Measurements from ENCODE around the gene CD6. TPM values are rescaled to one million over a fixed set of nuclear protein-coding genes. Genes with fewer than 3 reads are reported as not detected.

CD6 gene
- total and polyA plus RNA-seq, 8 donors: 0.23 to 2.3 (median 1.0) TPM

GRCh38 chr11:60946601-60947264, 24.7 kb upstream of the CD6 start:
- Histone ChIP-seq H3K9me3 (no peaks in the 10 kb centered on the region), H3K4me3 (no peak overlapping the region), H3K4me1 (no peaks in the 10 kb centered on the region), H3K36me3 (no peaks in the 10 kb centered on the region), H3K27ac (no peak overlapping the region), H3K27me3 (no peaks in the 10 kb centered on the region)
- TF ChIP-seq CTCF (IDR thresholded peaks at IDR 0.05): no peak
- WGBS, 2 donors: 65 to 77% methylated on average over 15 of the region's 15 CpGs
- intact Hi-C loops (cut with DNase I): no loop called here
- FAIRE-seq (no peak), ATAC-seq (no peak), DNase-seq (peak in 1 of 6 donors; percentile 36)

- Histone ChIP-seq H3K27me3 (no peaks in the 10 kb centered on the region), H3K9me3 (no peaks in the 10 kb centered on the region), H3K36me3 (no peaks in the 10 kb centered on the region), H3K27ac (no peak overlapping the region), H3K4me1 (no peaks in the 10 kb centered on the region), H3K4me3 (no peak overlapping the region)
- peak in 1 of 6 donors; percentile 21 for DNase-seq
- no peak for FAIRE-seq
- 32 to 39% methylated on average over 2 of the region's 2 CpGs for WGBS, 2 donors
- ATAC-seq: no peak
- TF ChIP-seq CTCF (IDR thresholded peaks at IDR 0.05): no peak
- intact Hi-C loops (cut with DNase I): no loop called here
These were observed 23.8 kb upstream of the CD6 start for GRCh38 chr11:60947700-60948099.

- Histone ChIP-seq H3K4me3 (no peak overlapping the region), H3K27me3 (no peaks in the 10 kb centered on the region), H3K36me3 (no peaks in the 10 kb centered on the region), H3K9me3 (no peaks in the 10 kb centered on the region), H3K27ac (no peak overlapping the region), H3K4me1 (no peaks in the 10 kb centered on the region)
- intact Hi-C loops (cut with DNase I): no loop called here
- no peak for TF ChIP-seq CTCF (IDR thresholded peaks at IDR 0.05)
- DNase-seq: no peak
- WGBS, 2 donors: 54 to 66% methylated on average over 5 of the region's 5 CpGs
- no peak for ATAC-seq
- FAIRE-seq: no peak
These were observed 23.2 kb upstream of the CD6 start for GRCh38 chr11:60948250-60948649.

- H3K27ac ChIP-seq: no peak overlapping the region
- no peaks in the 10 kb centered on the region for H3K9me3 ChIP-seq
- no peaks in the 10 kb centered on the region for H3K4me1 ChIP-seq
- no peaks in the 10 kb centered on the region for H3K36me3 ChIP-seq
- ATAC-seq (no peak), DNase-seq (peak in 1 of 6 donors; percentile 35), FAIRE-seq (no peak)
- no peak for TF ChIP-seq CTCF (IDR thresholded peaks at IDR 0.05)
- H3K27me3 ChIP-seq: no peaks in the 10 kb centered on the region
- peak overlapping the region in 1 of 4 donors; percentile 42 for H3K4me3 ChIP-seq
- WGBS, 2 donors: 76 to 81% methylated on average over 6 of the region's 6 CpGs
- intact Hi-C loops (cut with DNase I): no loop called here
These were observed 21.5 kb upstream of the CD6 start for GRCh38 chr11:60950024-60950423.

GRCh38 chr11:60950933-60951605, 20.4 kb upstream of the CD6 start:
- H3K4me3 ChIP-seq: peak overlapping the region in 1 of 4 donors; percentile 42
- no peak for TF ChIP-seq CTCF (IDR thresholded peaks at IDR 0.05)
- H3K27ac ChIP-seq: peak overlapping the region in 1 of 4 donors; percentile 4
- DNase-seq (peak in 1 of 6 donors; percentile 64), FAIRE-seq (no peak), ATAC-seq (peak in 2 of 4 donors; percentile 4 to 18)
- no peaks in the 10 kb centered on the region for H3K36me3 ChIP-seq
- 26 to 30% methylated on average over 51 to 86 of the region's 86 CpGs for WGBS, 2 donors
- H3K9me3 ChIP-seq: no peaks in the 10 kb centered on the region
- H3K27me3 ChIP-seq: no peaks in the 10 kb centered on the region
- intact Hi-C loops (cut with DNase I): no loop called here
- no peaks in the 10 kb centered on the region for H3K4me1 ChIP-seq
